GM21515 (cell line): ENCODE results near the gene ZCWPW1.
"Not testable (repeated sequence)": the region's sequence is repeated elsewhere in the genome, so short reads cannot be mapped to it uniquely, and the experiment has no call there.

Experiments used
- ATAC-seq: cut with Tn5 transposase; IDR thresholded peaks from one replicate; pipeline ENCODE4 v1.9.1; 2021; ENCODE audit not compliant: unreplicated experiment

ZCWPW1 gene

DNA sequence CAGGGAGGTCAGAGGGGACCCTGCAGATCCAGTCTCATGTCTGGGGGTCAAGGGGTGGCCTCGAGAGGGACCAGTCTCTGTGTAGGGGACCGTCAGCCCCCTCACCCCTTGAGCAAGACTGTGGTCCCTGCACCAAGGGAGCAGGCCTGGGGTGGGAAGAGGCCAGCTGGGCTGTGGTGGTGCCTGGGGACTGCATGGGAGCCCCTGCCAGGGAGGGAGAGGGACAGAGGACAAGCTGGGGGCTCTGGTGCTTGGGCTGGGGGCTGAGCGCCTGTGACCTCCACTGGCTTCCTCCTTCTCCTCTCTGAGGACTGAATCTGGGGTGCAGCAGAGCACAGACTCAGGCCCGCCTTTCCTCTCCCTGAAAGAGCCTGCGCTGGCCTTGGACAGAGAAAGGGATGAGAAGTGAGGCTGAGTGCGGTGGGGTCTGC lies 71.4 kb downstream of the ZCWPW1 start:
- no peak for ATAC-seq

DNA sequence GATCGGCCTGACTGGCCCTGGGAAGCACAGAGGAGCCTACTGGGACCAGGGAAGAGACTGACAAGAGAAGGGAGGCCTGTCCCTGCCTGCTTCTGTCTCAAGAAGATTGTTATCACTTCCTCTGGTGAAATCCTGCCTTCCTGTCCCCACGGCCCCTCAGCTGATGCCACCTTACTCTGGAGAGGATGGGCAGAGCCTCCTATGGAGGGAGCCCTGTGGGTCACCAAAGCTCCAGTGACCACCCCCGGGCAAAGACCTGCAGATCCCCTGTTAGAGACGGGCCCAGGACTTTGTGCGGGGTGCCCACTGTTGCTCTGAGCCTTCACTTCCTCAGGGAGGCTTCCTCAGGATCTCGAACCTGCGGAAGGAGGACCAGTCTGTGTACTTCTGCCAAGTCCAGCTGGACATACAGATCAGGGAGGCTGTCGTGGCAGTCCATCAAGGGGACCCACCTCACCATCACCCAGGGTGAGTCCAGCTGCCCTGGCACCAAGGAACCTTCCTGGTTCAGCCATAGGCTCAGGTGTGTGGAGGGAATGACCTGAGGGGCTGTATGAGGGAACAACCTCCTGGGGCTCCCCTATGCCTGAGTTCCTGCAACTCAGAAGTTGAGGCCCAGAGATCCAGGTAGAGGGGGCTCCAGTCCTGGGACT lies 72.0 kb downstream of the ZCWPW1 start:
- ATAC-seq, result no peak

DNA sequence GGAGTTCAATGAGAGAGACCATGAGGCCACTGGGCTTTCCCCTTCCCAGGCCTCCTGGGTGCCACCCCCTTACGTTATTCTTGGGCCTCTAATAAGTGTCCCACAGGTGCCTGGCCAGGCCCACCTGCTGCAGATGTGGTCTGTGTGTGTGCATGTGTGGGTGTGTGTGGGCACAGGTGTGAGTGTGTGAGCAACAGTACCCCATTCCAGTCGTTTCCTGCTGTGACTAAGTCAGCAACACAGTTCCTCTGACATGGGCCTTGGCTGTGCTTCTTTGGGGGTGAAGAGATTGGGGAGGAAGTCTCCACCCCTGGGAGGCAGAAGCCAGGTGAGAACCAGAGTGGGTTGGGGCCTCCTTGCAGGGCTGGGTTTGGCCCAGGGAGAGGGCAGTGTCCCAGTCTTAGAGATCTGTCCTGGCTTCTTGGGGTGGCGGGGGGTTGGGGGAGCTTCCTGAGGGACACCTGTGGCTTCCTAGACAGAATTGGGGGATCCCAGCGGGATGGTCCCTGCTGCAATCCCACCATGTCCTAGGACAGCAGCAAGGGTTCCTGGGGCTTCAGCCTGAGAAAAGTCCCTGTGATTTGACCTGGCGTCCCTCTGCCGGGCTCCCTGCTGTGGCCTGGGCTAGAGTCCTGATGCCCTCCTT lies 74.7 kb downstream of the ZCWPW1 start:
- no peak for ATAC-seq

DNA sequence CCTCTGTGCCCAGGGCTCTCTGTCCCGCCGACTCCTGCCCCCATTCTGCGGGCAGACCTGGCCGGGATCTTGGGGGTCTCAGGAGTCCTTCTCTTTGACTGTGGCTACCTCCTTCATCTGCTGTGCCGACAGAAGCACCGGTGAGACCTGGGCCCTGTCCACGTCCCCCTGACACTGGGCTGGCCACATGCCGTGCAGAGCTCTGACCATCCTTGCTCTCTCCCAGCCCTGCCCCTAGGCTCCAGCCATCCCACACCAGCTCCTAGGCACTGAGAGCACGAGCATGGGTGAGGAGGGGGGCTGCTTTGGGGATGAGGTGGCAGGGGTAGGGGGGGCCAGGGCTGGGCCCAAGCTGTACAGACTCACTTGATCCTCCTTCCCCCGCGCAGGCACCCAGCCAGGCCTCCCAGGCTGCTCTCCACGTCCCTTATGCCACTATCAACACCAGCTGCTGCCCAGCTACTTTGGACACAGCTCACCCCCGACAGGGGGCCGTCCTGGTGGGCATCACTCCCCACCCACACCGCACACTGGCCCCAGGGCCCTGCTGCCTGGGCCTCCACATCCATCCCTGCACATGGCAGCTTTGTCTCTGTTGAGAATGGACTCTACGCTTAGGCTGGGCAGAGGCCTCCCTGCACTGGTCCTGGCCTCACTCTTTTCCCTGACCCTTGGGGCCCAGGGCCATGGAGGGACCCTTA lies 75.4 kb downstream of the ZCWPW1 start:
- no peak for ATAC-seq

GRCh38 chr7:100352230-100352781 lies 76.2 kb downstream of the ZCWPW1 start:
- not testable (repeated sequence) for ATAC-seq

DNA sequence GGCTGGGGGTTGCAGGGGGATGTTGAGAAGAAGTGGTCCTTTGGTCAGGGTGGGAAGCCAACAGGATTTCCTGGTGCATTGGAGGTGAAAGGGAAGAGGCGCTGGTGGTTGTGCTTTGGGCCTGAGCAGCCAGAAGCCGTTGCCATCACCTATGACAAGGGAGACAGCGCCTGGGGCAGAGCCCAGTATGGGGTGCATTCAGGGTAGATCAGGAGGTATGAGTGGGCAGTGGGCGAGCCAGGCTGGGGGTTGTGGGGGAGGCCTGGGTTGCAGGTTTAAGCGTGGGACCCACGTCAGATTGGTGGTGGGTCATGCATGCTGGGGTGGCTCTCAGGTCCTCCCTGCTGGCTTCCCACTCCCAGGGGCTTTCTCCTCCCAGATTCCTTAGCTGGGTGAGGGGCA lies 76.8 kb downstream of the ZCWPW1 start:
- no peak for ATAC-seq
